Body of pancreas (tissue), 4 donors: ENCODE measurements around the gene ARHGEF4. TPM values are rescaled to one million over a fixed set of nuclear protein-coding genes. Genes with fewer than 3 reads are reported as not detected.

Experiments
- ATAC-seq: fragments of 150-250 bp; one replicate; pipeline ENCODE4 v1.9.1; 2016
- DNase-seq, 4 donors: peaks; one replicate each; pipeline ENCODE4 v3.0.0-alpha.2; 2019
- H3K27ac ChIP-seq, 4 donors: fragments of 200-600 bp; sonication (generic); 1 replicate in 3 of 4; 2 replicates in 1 of 4; pipeline versions ENCODE4 v1.5.1 to v1.6.1; 2016 to 2019; ENCODE audit warnings: mild to moderate bottlenecking in 1 of 4, mixed read lengths in 1 of 4, moderate library complexity in 1 of 4
- H3K27me3 ChIP-seq, 2 donors: fragments of 200-600 bp; sonication (generic); one replicate each; pipeline ENCODE4 v1.6.0; 2016; ENCODE audit warnings: mild to moderate bottlenecking in 1 of 2
- H3K36me3 ChIP-seq, 2 donors: fragments of 200-600 bp; sonication (generic); replicated peaks in 1 of 2; 2 replicates each; pipeline ENCODE4 v1.5.1; 2016; ENCODE audit warnings: low read depth in 2 of 2; ENCODE audit not compliant: insufficient read depth in 1 of 2
- H3K4me1 ChIP-seq: fragments of 200-600 bp; sonication (generic); one replicate; pipeline ENCODE4 v1.6.0; 2016
- H3K4me3 ChIP-seq, 2 donors: fragments of 200-600 bp; sonication (generic); 1 replicate in 1 of 2; 2 replicates in 1 of 2; pipeline ENCODE4 v1.5.1; 2016 to 2019
- H3K9me3 ChIP-seq, 3 donors: fragments of 200-600 bp; sonication (generic); 1 replicate in 2 of 3; 2 replicates in 1 of 3; pipeline ENCODE4 v1.5.1; 2016
- POLR2A ChIP-seq, 3 donors: fragments of 450-650 bp; IDR thresholded peaks; one replicate each; pipeline ENCODE4 v1.6.1; 2016; ENCODE audit warnings: antibody characterized with exemption in 3 of 3, mild to moderate bottlenecking in 2 of 3
- WGBS, 2 donors: methylation state at CpG; one replicate each; pipeline ENCODE4 v1.1.5; 2017; 5-methylcytosine and 5-hydroxymethylcytosine counted together
- intact Hi-C: fragments of 100-400 bp; cut with DNase I; formaldehyde crosslinking; loops from one replicate; pipeline ENCODE4 v1.15.1; 2023
- total RNA-seq, 2 donors: library from RNA; depleted of rRNA; stranded (reverse); fragments of >200 nt; gene quantifications; one replicate each; pipeline ENCODE4 v1.1.0, GENCODE V29; 2016
- TF ChIP-seq, protein P1 (sequence below), 7 experiments: fragments of 450-650 bp in 4 of 7; fragments of 200-600 bp in 3 of 7; sonication (generic) in 3 of 7; IDR thresholded peaks; one replicate each; pipeline ENCODE4 v1.5.1; 2016 to 2019; ENCODE audit warnings: antibody characterized with exemption in 7 of 7

Gene ARHGEF4
- total RNA-seq, 2 donors from 2014 or later = 28.8 to 39.9 TPM

- Histone ChIP-seq H3K27ac (no peak overlapping the region), H3K27me3 (no peaks in the 10 kb centered on the region), H3K9me3 (no peaks in the 10 kb centered on the region), H3K4me1 (peaks cover 13% of the 10 kb centered on the region), H3K36me3 (no peaks in the 10 kb centered on the region), H3K4me3 (no peak overlapping the region)
- DNase-seq (peak in 1 of 4 donors; percentile 34), ATAC-seq (peak; percentile 52)
- intact Hi-C loops = no loop called here
- TF ChIP-seq POLR2A (IDR thresholded peaks at IDR 0.05) = no peak
- TF ChIP-seq, protein P1, sequence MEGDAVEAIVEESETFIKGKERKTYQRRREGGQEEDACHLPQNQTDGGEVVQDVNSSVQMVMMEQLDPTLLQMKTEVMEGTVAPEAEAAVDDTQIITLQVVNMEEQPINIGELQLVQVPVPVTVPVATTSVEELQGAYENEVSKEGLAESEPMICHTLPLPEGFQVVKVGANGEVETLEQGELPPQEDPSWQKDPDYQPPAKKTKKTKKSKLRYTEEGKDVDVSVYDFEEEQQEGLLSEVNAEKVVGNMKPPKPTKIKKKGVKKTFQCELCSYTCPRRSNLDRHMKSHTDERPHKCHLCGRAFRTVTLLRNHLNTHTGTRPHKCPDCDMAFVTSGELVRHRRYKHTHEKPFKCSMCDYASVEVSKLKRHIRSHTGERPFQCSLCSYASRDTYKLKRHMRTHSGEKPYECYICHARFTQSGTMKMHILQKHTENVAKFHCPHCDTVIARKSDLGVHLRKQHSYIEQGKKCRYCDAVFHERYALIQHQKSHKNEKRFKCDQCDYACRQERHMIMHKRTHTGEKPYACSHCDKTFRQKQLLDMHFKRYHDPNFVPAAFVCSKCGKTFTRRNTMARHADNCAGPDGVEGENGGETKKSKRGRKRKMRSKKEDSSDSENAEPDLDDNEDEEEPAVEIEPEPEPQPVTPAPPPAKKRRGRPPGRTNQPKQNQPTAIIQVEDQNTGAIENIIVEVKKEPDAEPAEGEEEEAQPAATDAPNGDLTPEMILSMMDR (IDR thresholded peaks at IDR 0.05) = no peak
- 18 to 42% methylated on average over 4 to 26 of the region's 61 CpGs for WGBS, 2 donors
These were observed 197.7 kb downstream of the ARHGEF4 start for GRCh38 chr2:131034122-131035051.

DNA sequence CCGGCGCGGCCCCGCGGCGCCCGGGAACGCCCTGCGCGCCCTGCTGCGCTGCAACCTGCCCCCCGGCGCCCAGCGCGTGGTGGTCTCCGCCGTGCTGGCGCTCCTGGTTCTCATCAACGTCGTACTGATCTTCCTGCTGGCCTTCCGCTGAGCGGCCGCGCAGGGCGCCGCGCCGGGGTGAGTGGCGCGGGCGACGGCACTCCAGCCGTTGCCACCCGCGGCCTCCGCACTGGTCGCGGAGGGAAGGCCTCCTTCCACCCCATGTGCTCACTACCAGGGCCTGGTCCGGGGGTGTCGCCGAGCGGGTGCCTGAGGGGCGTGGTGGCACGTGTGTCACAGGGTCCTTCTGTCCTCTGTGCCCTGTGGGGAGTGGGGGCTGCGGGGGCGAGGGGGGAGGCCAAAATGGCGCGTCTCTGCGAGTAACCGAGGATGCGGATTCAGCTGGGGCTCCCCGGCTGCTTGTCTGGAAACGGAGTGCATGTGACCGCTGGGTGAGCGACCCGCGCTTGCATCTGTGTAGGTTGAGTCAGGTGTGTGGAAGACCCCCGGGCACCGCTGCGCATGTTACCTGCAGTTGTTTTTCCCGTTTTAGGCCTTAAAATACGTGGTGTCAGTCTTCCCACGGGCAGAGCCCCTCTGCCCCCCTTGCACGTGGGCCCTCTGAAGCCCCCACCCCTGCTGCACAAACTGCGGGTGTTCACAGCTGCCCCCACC is 198.6 kb downstream of the ARHGEF4 start:
- Histone ChIP-seq H3K27me3 (no peaks in the 10 kb centered on the region), H3K4me1 (peaks cover 17% of the 10 kb centered on the region), H3K9me3 (no peaks in the 10 kb centered on the region), H3K36me3 (no peaks in the 10 kb centered on the region), H3K4me3 (no peak overlapping the region), H3K27ac (no peak overlapping the region)
- DNase-seq = no peak
- TF ChIP-seq, protein P1 (IDR thresholded peaks at IDR 0.05) = no peak
- no peak for TF ChIP-seq POLR2A (IDR thresholded peaks at IDR 0.05)
- intact Hi-C loops = no loop called here
- 21 to 67% methylated on average over 11 to 58 of the region's 65 CpGs for WGBS, 2 donors
- no peak for ATAC-seq

DNA sequence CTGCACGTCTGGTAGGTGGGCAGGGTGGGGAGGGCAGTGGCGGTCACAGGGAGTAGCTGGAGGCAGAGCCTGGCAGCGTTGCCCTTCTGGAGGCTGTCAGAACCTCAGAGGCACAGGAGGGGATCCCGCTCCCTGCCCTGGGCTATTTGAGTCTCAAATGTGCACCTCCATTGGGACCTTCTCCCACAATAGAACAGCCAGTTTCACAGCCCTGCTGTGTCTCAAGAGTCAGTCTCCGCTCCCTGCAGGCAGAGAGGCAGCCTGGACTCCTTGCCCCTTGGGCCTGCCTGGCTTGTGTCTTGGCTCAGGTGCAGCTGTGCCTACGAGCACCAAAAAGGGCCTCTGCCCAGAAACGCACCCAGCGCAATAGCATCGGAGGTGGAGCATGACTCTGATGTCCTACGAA is 199.1 kb downstream of the ARHGEF4 start:
- DNase-seq = no peak
- Histone ChIP-seq H3K27ac (no peak overlapping the region), H3K36me3 (no peaks in the 10 kb centered on the region), H3K9me3 (no peaks in the 10 kb centered on the region), H3K4me1 (peaks cover 22% of the 10 kb centered on the region), H3K4me3 (no peak overlapping the region), H3K27me3 (no peaks in the 10 kb centered on the region)
- ATAC-seq = no peak
- TF ChIP-seq, protein P1 (IDR thresholded peaks at IDR 0.05) = no peak
- no peak for TF ChIP-seq POLR2A (IDR thresholded peaks at IDR 0.05)
- intact Hi-C loops = no loop called here
- WGBS, 2 donors = 84 to 100% methylated on average over 1 to 10 of the region's 10 CpGs

DNA sequence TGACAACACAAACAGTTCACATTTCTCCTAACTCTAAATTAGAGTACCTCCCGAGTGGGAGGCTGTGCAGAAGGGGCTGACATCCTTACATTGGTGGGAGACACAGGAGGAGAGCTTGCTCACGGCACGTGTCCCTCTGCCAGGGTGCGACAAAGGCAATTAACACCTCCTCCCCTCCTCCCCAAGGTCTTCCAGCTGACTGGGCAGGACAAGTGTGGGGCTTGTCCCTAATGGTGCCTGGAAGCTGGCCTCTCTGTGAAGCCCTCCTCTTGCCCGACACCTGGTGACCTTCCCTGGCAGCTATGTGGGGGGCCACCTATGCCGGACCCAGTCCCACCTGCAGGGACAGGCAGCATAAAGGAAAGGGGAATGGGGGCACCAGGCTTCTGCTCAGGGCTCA is 199.6 kb downstream of the ARHGEF4 start:
- TF ChIP-seq, protein P1 (IDR thresholded peaks at IDR 0.05) = no peak
- no peak for TF ChIP-seq POLR2A (IDR thresholded peaks at IDR 0.05)
- H3K4me1 ChIP-seq = peaks cover 27% of the 10 kb centered on the region
- intact Hi-C loops = no loop called here
- no peaks in the 10 kb centered on the region for H3K9me3 ChIP-seq
- H3K36me3 ChIP-seq = no peaks in the 10 kb centered on the region
- H3K4me3 ChIP-seq = no peak overlapping the region
- H3K27ac ChIP-seq = no peak overlapping the region
- DNase-seq (no peak), ATAC-seq (no peak)
- WGBS, 2 donors = 70 to 72% methylated on average over 4 to 6 of the region's 6 CpGs
- H3K27me3 ChIP-seq = no peaks in the 10 kb centered on the region
